Islet of Langerhans (tissue), 1 donor: ENCODE results near the gene BARD1.
"Not testable (repeated sequence)": the region's sequence is repeated elsewhere in the genome, so short reads cannot be mapped to it uniquely, and the experiment has no call there.

ENCODE experiments used
- FAIRE-seq: peaks from one replicate; lab custom pipeline; 2011; peaks lifted over from hg19 to GRCh38; lab: Jason Lieb, UNC

BARD1 gene

GRCh38 chr2:214765180-214765579, 44.3 kb downstream of the BARD1 start:
- no peak for FAIRE-seq

GRCh38 chr2:214753455-214753854, 56.0 kb downstream of the BARD1 start:
- FAIRE-seq, result no peak

GRCh38 chr2:214750529-214750928, 59.0 kb downstream of the BARD1 start:
- FAIRE-seq, result no peak

GRCh38 chr2:214747992-214748391, 61.5 kb downstream of the BARD1 start:
- no peak for FAIRE-seq

- FAIRE-seq, result no peak
Measured at GRCh38 chr2:214742119-214742518, 67.4 kb downstream of the BARD1 start.

- FAIRE-seq, result no peak
Measured at GRCh38 chr2:214740867-214741395, 68.6 kb downstream of the BARD1 start.

GRCh38 chr2:214737188-214737587, 72.3 kb downstream of the BARD1 start:
- no peak for FAIRE-seq

- no peak for FAIRE-seq
Measured at GRCh38 chr2:214730800-214731407, 78.6 kb downstream of the BARD1 start.

- no peak for FAIRE-seq
Measured at GRCh38 chr2:214730248-214730647, 79.2 kb downstream of the BARD1 start.

GRCh38 chr2:214724741-214725140, 84.7 kb downstream of the BARD1 start:
- no peak for FAIRE-seq

GRCh38 chr2:214717837-214718236, 91.6 kb downstream of the BARD1 start:
- FAIRE-seq, result not testable (repeated sequence)

GRCh38 chr2:214716811-214717560, 92.5 kb downstream of the BARD1 start:
- FAIRE-seq, result no peak

- FAIRE-seq, result no peak
Measured at GRCh38 chr2:214715025-214715424, 94.5 kb downstream of the BARD1 start.

GRCh38 chr2:214713080-214713830, 96.2 kb downstream of the BARD1 start:
- FAIRE-seq, result peak; percentile 33

GRCh38 chr2:214710729-214711128, 98.8 kb downstream of the BARD1 start:
- FAIRE-seq, result no peak

GRCh38 chr2:214706986-214707385, 102.5 kb downstream of the BARD1 start:
- FAIRE-seq, result no peak

- no peak for FAIRE-seq
Measured at GRCh38 chr2:214699236-214699635, 110.2 kb downstream of the BARD1 start.

- FAIRE-seq, result no peak
Measured at GRCh38 chr2:214696681-214697080, 112.8 kb downstream of the BARD1 start.

GRCh38 chr2:214695789-214696188, 113.7 kb downstream of the BARD1 start:
- no peak for FAIRE-seq

- not testable (repeated sequence) for FAIRE-seq
Measured at GRCh38 chr2:214683557-214683956, 125.9 kb downstream of the BARD1 start.

GRCh38 chr2:214679736-214680135, 129.7 kb downstream of the BARD1 start:
- no peak for FAIRE-seq

GRCh38 chr2:214676421-214677089, 132.9 kb downstream of the BARD1 start:
- FAIRE-seq, result no peak
